Measurements from ENCODE around the gene TOPAZ1.

TOPAZ1 gene

DNA sequence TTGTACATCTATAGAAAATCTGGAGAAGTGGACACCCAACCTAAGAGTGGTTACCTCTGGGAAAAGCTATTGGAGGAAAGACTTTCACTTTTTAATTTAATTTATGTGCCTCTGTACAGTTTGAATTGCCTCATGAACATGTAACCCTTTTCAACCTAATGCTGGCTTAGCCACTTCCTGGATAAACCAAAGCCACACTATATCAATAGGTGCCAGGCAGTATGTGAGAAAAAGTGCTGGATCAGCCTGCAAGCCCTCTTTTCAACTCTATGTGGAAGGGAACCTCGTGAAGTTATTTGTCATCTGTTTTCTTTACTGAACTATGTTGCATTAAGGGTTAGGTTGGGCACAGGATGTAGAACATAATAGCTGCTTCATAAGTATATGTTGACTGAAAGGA is 9.3 kb upstream of the TOPAZ1 start:
- TF ChIP-seq, protein P1, sequence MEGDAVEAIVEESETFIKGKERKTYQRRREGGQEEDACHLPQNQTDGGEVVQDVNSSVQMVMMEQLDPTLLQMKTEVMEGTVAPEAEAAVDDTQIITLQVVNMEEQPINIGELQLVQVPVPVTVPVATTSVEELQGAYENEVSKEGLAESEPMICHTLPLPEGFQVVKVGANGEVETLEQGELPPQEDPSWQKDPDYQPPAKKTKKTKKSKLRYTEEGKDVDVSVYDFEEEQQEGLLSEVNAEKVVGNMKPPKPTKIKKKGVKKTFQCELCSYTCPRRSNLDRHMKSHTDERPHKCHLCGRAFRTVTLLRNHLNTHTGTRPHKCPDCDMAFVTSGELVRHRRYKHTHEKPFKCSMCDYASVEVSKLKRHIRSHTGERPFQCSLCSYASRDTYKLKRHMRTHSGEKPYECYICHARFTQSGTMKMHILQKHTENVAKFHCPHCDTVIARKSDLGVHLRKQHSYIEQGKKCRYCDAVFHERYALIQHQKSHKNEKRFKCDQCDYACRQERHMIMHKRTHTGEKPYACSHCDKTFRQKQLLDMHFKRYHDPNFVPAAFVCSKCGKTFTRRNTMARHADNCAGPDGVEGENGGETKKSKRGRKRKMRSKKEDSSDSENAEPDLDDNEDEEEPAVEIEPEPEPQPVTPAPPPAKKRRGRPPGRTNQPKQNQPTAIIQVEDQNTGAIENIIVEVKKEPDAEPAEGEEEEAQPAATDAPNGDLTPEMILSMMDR (conservative IDR thresholded peaks at IDR 0.05; ENCODE audit: low read length), result no peak
- H3K4me3 ChIP-seq (ENCODE audit: low read length), result no peak overlapping the region
- no peak for DNase-seq (ENCODE audit: low read depth)

DNA sequence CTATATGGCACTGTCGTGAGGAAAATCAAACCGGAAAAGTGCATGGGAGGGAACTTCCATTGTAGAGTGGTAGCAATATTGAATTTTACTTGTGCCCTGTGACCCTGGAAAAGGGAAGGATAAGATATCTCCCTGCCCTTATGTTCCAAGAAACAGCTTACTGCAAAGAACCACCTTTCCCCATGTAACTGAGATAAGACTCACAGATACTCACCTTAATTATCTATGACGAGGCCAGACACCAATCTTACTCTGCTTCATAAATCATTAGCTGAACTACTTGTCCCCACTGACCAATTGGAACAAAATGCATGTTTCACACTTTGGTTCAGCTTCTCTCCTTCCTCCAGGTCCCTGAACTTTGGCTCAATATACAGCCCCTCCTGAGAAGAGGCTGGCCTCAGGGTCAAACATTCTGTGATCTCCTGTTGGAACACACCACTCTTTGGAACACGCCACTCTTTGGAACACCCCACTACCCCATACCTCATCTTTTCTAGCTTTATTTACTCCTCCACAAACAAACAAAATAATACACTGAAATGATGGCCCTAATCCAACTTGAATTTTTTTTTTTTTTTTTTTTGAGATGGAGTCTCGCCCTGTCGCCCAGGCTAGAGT is 6.9 kb upstream of the TOPAZ1 start:
- TF ChIP-seq, protein P1 (conservative IDR thresholded peaks at IDR 0.05; ENCODE audit: low read length), result no peak
- no peak overlapping the region for H3K4me3 ChIP-seq (ENCODE audit: low read length)
- DNase-seq (ENCODE audit: low read depth), result no peak

DNA sequence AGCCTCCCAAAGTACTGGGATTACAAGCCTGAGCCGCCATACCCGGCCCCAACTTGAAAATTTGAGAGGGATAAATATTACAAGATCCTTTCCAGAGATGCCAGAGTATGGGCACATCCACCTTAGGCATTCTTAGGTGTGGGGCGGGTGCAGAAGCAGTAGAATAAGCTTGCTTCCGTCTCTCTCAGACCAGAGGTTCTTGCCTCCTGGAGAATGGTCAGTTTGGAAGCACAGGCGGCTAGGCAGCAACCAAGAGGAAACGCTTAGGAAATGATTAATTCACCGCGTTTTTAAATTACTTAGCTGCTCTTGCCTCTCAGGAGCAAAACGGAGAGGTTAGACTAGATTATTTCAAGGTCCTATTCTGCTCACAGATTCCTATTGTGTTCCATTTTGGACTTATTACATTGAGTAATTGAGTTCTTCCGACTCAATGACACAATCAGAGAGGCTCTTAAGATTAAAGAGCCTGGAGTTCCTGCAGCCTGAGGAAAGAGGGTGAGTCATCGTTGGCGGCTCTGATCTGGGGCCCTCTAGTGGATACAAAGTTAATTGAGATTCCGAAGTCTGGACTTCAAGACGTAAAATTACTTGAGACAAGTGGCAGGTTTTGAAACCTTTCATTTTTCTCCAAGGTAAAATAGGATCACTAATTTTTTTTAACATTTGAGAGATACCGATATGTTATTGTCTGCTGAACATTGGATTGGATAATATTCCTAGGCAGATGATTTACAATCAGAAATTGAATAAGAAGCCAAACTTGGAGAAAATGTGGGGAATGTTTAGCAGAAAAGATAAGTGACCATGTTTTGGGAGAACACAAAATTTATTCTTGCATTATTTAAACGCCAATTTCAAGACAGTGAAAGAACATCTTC is 5.8 kb upstream of the TOPAZ1 start:
- peak; percentile 87 for DNase-seq (ENCODE audit: low read depth)
- TF ChIP-seq, protein P1 (conservative IDR thresholded peaks at IDR 0.05; ENCODE audit: low read length), result peak; percentile 78
- no peak overlapping the region for H3K4me3 ChIP-seq (ENCODE audit: low read length)

DNA sequence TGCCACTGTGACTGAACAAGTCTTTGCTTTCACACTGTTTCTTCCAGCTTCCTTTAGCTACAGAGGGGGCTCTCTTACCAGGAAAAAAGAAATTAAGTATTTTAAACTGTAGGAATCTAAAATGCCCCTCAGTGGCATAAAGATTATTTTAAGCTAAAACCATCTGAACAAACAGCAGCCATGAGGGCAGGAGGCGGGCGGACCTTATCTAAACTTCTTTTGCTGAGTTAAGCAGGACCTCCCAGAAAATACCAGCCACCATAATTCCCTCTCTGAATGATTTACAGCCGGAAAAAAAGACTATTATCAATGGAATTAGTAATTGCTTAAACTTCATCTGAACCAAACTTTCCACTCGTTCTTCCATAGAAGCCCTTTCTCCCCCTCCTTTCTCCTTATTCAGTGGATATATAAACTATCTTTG is 5.2 kb upstream of the TOPAZ1 start:
- no peak overlapping the region for H3K4me3 ChIP-seq (ENCODE audit: low read length)
- DNase-seq (ENCODE audit: low read depth), result no peak
- TF ChIP-seq, protein P1 (conservative IDR thresholded peaks at IDR 0.05; ENCODE audit: low read length), result no peak

DNA sequence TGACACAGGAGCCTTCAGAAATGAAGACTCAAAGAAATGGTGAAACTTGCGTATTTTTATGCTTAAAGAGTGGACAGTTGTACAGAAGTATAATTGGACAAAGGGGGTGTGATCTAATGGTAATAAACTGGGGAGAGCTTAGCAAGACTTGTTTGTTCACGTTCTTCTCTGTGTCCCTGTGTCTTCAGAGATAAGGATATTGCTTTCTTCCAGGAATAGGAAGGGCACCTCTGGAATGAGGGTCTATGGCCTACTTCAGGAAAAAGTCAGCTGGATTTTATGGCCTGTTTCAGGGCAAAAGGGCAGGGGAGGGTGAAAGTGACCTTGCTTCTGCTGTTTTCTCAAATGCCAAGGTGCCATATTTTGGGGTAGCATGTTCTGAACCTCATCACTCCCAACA is 4.5 kb upstream of the TOPAZ1 start:
- H3K4me3 ChIP-seq (ENCODE audit: low read length), result no peak overlapping the region
- DNase-seq (ENCODE audit: low read depth), result no peak
- TF ChIP-seq, protein P1 (conservative IDR thresholded peaks at IDR 0.05; ENCODE audit: low read length), result no peak

DNA sequence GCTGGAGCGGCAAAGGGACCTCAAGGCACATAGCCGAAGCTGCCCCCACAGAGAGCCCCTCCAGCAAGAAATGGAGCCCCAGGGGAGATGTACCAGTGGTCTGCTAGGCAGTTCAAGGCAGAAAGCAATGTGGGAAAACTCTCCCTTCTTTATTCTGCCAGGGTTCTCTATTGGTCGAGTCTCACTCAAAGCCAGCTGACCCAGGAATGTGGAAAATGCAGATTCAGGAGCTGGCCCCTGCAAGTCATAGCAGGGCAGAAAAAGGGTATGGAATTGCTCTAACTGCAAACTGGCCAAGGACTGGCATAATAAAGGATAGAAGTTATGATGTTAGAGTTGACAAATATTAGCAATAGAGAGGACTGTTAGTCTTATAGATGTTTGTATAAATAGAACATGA is 4.0 kb upstream of the TOPAZ1 start:
- TF ChIP-seq, protein P1 (conservative IDR thresholded peaks at IDR 0.05; ENCODE audit: low read length), result no peak
- no peak for DNase-seq (ENCODE audit: low read depth)
- H3K4me3 ChIP-seq (ENCODE audit: low read length), result no peak overlapping the region

DNA sequence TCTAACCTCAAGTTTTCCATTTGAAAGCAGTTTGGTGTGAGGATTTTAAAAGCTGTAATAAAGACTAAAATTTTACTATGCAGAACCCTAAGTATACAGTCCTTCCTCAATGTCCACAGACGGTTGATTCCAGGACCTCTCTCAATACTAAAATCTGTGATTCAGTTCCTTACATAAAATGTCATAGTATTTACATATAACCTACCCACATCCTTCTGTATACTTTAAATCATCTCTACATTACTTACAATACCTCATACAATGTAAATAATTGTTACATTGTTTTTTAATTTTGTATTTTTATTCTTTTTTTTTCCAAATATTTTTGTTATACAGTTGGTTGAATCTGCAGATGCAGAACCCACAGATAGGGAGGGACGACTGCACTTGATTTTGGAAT is 2.8 kb upstream of the TOPAZ1 start:
- no peak overlapping the region for H3K4me3 ChIP-seq (ENCODE audit: low read length)
- no peak for DNase-seq (ENCODE audit: low read depth)
- TF ChIP-seq, protein P1 (conservative IDR thresholded peaks at IDR 0.05; ENCODE audit: low read length), result no peak
